Measurements from ENCODE around the gene EPHA8.

GRCh38 chr1:22645931-22646330 is 82.6 kb downstream of the EPHA8 start:
- no peak for TF ChIP-seq POLR2A (IDR thresholded peaks at IDR 0.05; ENCODE audit: low read length)
- no peak for TF ChIP-seq GATA1 (IDR thresholded peaks at IDR 0.05; ENCODE audit: low read depth, low read length)

All from erythroblast (primary cell).